Breast epithelium (tissue), 4 donors: ENCODE results near the gene STIL. TPM values are rescaled to one million over a fixed set of nuclear protein-coding genes. Genes with fewer than 3 reads are reported as not detected.
"Not testable (repeated sequence)": the region's sequence is repeated elsewhere in the genome, so short reads cannot be mapped to it uniquely, and the experiment has no call there.

ENCODE experiments used
- DNase-seq, 2 donors: peaks; one replicate each; pipeline ENCODE4 v3.0.0-alpha.2; 2019; ENCODE audit warnings: low spot score in 2 of 2
- H3K27ac ChIP-seq, 2 donors: fragments of 200-600 bp; sonication (generic) in 1 of 2; one replicate each; pipeline ENCODE4 v1.5.1; 2016 to 2019; ENCODE audit warnings: mild to moderate bottlenecking in 1 of 2
- H3K27me3 ChIP-seq, 2 donors: fragments of 200-600 bp; sonication (generic) in 1 of 2; one replicate each; pipeline versions ENCODE4 v1.5.1 to v1.6.0; 2017 to 2019; ENCODE audit warnings: control low read depth in 1 of 2, mild to moderate bottlenecking in 1 of 2
- H3K36me3 ChIP-seq: fragments of 200-600 bp; one replicate; pipeline ENCODE4 v1.5.1; 2019
- H3K4me1 ChIP-seq, 2 donors: fragments of 200-600 bp; sonication (generic); one replicate each; pipeline ENCODE4 v1.5.1; 2016 to 2019; ENCODE audit warnings: control low read depth in 1 of 2
- H3K4me3 ChIP-seq, 3 donors: fragments of 200-600 bp; sonication (generic); 1 replicate in 2 of 3; 2 replicates in 1 of 3; pipeline ENCODE4 v1.5.1; 2016 to 2019; ENCODE audit warnings: mild to moderate bottlenecking in 3 of 3, moderate library complexity in 2 of 3
- H3K9me3 ChIP-seq, 2 donors: fragments of 200-600 bp; sonication (generic) in 1 of 2; one replicate each; pipeline ENCODE4 v1.5.1; 2016 to 2019; ENCODE audit warnings: control low read depth in 1 of 2
- CTCF ChIP-seq, 3 donors: fragments of 450-650 bp; IDR thresholded peaks; one replicate each; pipeline ENCODE4 v1.5.1; 2016 to 2017; ENCODE audit warnings: antibody characterized with exemption in 3 of 3, mild to moderate bottlenecking in 3 of 3, moderate library complexity in 3 of 3
- POLR2A ChIP-seq: fragments of 450-650 bp; IDR thresholded peaks from one replicate; pipeline ENCODE4 v1.6.1; 2016; ENCODE audit warnings: antibody characterized with exemption, mild to moderate bottlenecking, moderate library complexity
- POLR2AphosphoS5 ChIP-seq, 3 donors: sonication (generic); formaldehyde crosslinking; IDR thresholded peaks; one replicate each; pipeline ENCODE4 v1.6.1; 2017; ENCODE audit warnings: antibody characterized with exemption in 3 of 3
- intact Hi-C: fragments of 100-400 bp; cut with DNase I; formaldehyde crosslinking; loops from one replicate; pipeline ENCODE4 v1.15.1; 2023; ENCODE audit warnings: low total_unique reads
- total RNA-seq, 3 donors: library from RNA; depleted of rRNA; stranded (reverse); fragments of >200 nt; gene quantifications; one replicate each; pipeline ENCODE4 v1.1.0, GENCODE V29; 2016

Gene STIL
- total RNA-seq, 3 donors from 2014 or later = 2.3 to 4.8 (median 3.2) TPM

- Histone ChIP-seq H3K9me3 (no peaks in the 10 kb centered on the region), H3K4me1 (no peaks in the 10 kb centered on the region), H3K27me3 (peaks cover 0 to 5% of the 10 kb centered on the region in 2 donors), H3K36me3 (no peaks in the 10 kb centered on the region), H3K4me3 (no peak overlapping the region), H3K27ac (no peak overlapping the region)
- no peak for DNase-seq
- intact Hi-C loops = no loop called here
- TF ChIP-seq CTCF (IDR thresholded peaks at IDR 0.05) (no peak), POLR2A (no peak)
These were observed 105.5 kb downstream of the STIL start for GRCh38 chr1:47208374-47208850.

DNA sequence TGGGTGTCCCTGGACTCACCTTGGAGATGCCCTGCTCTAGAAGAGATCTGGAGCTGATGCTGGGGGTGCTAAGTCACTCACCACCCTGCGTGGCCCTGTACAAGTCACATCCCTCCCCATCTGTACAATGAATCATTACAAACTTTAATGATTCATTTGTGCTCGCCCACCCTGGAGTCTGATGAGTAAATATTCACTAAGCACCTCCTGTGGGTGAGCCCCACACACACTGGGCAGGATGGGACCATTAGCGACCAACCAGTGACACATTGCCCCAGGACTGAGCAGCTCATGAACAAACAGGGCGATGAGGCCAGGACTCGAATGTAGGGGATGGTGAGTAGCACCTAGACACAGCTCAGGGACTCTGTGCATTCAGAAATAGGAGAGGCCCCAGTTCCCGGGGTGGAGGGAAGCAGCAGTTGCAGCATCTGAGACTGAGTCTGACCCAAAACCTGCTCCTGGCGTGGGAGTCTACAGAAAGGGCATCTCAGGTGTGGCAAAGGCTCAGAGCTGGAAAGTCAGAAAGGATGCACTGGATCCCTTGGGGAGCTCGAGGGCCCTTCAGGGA, 106.1 kb downstream of the STIL start:
- Histone ChIP-seq H3K36me3 (no peaks in the 10 kb centered on the region), H3K27me3 (peaks cover 0 to 5% of the 10 kb centered on the region in 2 donors), H3K4me1 (no peaks in the 10 kb centered on the region), H3K27ac (no peak overlapping the region), H3K4me3 (no peak overlapping the region), H3K9me3 (no peaks in the 10 kb centered on the region)
- intact Hi-C loops = no loop called here
- TF ChIP-seq CTCF (IDR thresholded peaks at IDR 0.05) (no peak), POLR2AphosphoS5 (IDR thresholded peaks at IDR 0.05) (no peak), POLR2A (no peak)
- no peak for DNase-seq

DNA sequence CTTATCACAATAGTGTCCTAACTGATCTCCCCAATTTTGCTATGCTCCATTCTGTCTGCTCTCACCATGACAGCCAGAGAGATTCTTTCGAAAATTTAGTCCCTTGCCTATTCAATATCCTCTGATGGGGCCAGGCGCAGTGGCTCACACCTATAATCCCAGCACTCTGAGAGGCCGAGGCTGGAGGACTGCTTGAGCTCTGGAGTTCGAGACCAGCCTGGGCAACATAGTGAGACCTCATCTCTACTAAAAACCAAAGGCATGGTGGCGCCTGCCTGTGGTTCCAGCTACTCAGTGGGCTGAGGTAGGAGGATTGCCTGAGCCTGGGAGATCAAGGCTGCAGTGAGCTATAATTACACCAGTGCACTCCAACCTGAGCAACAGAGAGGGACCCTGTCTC, 108.0 kb downstream of the STIL start:
- intact Hi-C loops = no loop called here
- H3K4me1 ChIP-seq = no peaks in the 10 kb centered on the region
- H3K9me3 ChIP-seq = no peaks in the 10 kb centered on the region
- H3K4me3 ChIP-seq = no peak overlapping the region
- no peaks in the 10 kb centered on the region for H3K36me3 ChIP-seq
- no peak overlapping the region for H3K27ac ChIP-seq
- no peak for DNase-seq
- TF ChIP-seq POLR2A (no peak), POLR2AphosphoS5 (IDR thresholded peaks at IDR 0.05) (no peak), CTCF (IDR thresholded peaks at IDR 0.05) (no peak)
- H3K27me3 ChIP-seq = peaks cover 0 to 5% of the 10 kb centered on the region in 2 donors

DNA sequence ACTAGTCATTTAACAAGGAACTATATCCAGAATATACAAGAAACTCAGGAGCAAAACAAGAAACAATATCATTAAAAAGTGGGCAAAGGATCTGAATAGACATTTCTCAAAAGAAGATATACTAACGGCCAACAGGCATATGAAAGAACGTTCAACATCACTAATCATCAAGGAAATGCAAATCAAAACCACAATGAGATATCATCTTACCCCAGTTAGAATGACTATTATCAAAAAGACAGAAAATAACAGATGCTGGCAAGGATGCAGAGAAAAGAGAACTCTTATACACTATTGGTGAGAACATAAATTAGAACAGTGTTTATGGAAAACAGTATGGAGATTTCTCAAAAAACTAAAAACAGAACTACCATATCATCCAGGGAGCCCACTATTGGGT, 110.4 kb downstream of the STIL start:
- H3K4me1 ChIP-seq, H3K27me3 ChIP-seq, H3K9me3 ChIP-seq, intact Hi-C loops, H3K36me3 ChIP-seq, DNase-seq, H3K27ac ChIP-seq, H3K4me3 ChIP-seq: not testable (repeated sequence)

DNA sequence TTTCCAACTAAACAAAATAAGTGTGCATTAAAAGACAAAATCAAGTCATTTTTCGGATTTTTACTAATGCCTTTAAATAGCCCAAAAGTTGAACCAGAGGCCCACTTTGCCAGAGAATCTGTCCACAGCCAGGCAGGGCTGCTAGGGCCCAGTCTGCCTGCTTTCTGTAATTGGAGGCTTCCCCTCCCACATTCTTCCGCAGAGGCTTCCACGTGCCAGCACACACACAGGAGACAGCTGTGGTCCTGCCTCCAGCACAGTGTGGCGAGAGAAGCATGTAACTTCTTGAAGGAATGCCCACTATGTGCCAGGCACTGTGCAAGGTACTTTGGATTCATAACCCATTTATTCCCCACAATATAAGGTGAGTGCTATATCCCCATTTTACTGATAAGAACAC, 112.8 kb downstream of the STIL start:
- no peaks in the 10 kb centered on the region for H3K9me3 ChIP-seq
- intact Hi-C loops = no loop called here
- DNase-seq = no peak
- no peak overlapping the region for H3K27ac ChIP-seq
- H3K4me1 ChIP-seq = no peaks in the 10 kb centered on the region
- H3K36me3 ChIP-seq = no peaks in the 10 kb centered on the region
- peaks cover 0 to 7% of the 10 kb centered on the region in 2 donors for H3K27me3 ChIP-seq
- no peak overlapping the region for H3K4me3 ChIP-seq
- no peak for TF ChIP-seq POLR2AphosphoS5 (IDR thresholded peaks at IDR 0.05)
- no peak for TF ChIP-seq CTCF (IDR thresholded peaks at IDR 0.05)
- TF ChIP-seq POLR2A = no peak

Other genes with a start within 250 kb of the STIL start
- 10 to 100 TPM; 16.2 to 26.5 (median 19.2) TPM for gene CYP4Z1, start 246.9 kb downstream of the STIL start, total RNA-seq
- 1 to 10 TPM in 1 of 3 donors, under 1 TPM in 2; 0.44 to 2.2 (median 0.66) TPM for gene CYP4A22, start 176.7 kb downstream of the STIL start, total RNA-seq
- gene PDZK1IP1, start 124.1 kb downstream of the STIL start, total RNA-seq = 10 to 100 TPM in 2 of 3 donors, 1 to 10 TPM in 1; 2.2 to 69.4 (median 42.3) TPM
- 1 to 10 TPM; 2.3 to 6.2 (median 5.1) TPM for gene TAL1, start 81.9 kb downstream of the STIL start, total RNA-seq
- gene CMPK1, start 19.6 kb upstream of the STIL start, total RNA-seq = 100 to 1,000 TPM in 2 of 3 donors, 10 to 100 TPM in 1; 83.6 to 177 (median 130) TPM
- not detected for gene FOXE3, start 102.1 kb upstream of the STIL start, total RNA-seq
- gene FOXD2, start 123.9 kb upstream of the STIL start, total RNA-seq = under 1 TPM in 2 of 3 donors, not detected in 1; 0.32 to 0.33 TPM